GM21619 (cell line): ENCODE data around the gene SRRM1.
"Not testable (repeated sequence)": the region's sequence is repeated elsewhere in the genome, so short reads cannot be mapped to it uniquely, and the experiment has no call there.

Experiments
- ATAC-seq: cut with Tn5 transposase; IDR thresholded peaks from one replicate; pipeline ENCODE4 v1.9.1; 2021; ENCODE audit not compliant: unreplicated experiment

The SRRM1 gene

DNA sequence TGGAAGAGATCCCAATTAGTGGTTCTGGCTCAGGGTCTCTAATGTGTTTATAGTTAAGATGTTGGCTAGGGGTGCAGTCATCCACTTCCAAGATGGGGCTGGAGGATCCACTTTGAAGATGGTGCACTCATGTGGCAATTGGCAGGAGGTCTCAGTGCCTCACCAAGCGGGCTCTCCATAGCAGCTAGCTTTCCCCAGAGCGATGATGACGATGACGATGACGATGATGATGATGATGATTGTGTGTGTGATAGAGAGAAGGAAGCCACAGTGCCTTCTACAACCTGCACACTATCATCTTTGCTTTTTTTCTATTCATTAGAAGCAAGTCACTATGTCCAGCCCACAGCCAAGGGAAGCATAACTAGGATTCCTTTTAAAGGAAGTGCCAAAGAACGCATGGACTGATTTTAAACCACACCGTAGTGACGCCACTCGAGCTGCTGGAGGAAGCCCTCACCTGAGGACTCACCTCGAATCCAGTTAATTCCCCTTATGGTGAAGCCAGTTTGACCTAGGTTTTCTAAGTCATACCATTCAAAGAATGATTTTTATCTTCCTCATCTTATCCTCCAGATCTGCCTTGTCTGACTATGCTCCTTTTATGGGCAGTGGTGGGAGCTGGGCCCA lies 49.4 kb downstream of the SRRM1 start:
- no peak for ATAC-seq

DNA sequence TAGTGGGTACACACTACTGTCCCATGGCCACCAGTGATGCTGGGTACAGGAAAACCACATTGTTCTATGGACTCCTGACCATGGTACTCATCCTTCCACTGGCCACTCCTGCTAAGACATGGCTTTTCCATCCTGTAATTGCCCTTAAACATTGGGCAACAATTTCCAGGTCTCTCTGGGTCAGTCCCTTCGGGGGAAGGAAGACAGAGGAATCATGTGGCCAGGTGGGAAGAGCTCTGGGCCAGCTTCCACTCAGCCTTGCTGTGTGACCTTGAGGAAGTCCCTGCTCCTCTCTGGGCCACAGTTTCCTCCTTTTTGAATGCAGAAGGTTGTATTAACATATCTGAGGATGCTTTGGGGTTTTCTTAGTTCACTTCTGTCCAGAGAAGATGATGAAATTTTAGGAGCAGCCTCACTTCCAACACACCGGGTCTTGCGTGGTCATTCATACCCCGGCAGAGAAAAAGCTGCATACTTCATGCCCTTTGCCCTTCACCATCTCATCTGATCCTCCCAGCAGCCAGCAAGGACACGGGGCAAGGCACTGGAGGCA lies 50.8 kb downstream of the SRRM1 start:
- ATAC-seq, result no peak

DNA sequence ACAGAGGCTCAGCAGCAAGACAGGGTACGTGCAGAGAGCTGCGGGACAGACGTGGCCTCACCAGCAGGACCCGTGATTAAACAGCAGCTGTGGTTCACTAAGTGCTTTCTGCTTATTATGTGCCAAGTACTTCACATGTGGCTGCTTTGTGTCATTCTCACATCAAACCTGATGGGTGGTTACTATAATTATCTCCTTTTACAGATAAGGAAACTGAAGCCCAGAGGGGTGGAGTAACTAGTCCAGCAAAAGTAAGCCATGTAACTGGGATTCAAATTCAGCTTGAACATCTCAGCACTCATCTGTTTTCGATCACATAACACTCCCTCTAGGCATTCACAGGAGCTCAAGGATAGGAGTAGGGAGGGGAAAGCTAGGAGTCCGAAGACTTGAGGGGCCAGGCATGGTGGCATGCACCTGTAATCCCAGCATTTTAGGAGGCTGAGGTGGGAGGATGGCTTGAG lies 51.3 kb downstream of the SRRM1 start:
- no peak for ATAC-seq

DNA sequence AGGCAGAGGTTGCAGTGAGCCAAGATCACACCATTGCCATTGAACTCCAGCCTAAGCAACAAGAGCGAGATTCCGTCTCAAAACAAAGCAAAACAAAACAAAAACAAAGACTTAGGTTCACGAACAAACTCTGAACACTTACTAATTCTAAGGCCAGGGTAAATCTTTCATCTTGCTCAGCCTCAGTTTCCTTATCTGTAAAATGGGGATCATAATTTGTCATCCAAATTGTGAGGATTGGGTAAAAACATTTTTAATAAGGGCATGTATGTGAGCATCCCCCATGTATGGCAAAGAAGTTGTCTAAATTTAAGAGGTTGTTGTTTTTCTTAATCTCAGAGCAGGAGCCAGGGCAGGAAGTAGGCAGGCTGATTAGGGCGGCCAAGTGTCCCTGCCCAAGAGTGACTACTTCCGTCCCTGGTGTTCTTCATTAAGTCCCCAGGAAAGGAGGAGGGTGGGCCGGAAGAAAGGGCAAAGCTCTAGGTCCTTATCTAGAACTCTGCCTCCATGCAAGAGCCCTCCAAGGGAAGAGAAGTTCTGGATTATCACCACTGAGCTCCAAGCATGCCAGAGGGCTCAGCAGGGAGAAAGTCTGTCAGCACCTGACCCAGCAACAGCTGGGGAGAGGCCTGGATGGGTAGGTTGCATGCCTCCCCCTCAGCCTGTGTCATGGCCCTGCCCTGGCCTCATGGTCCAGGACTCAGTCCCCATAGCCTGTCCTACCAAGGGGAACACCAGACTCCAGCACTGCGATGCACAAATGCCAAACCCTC lies 52.3 kb downstream of the SRRM1 start:
- ATAC-seq, result no peak

DNA sequence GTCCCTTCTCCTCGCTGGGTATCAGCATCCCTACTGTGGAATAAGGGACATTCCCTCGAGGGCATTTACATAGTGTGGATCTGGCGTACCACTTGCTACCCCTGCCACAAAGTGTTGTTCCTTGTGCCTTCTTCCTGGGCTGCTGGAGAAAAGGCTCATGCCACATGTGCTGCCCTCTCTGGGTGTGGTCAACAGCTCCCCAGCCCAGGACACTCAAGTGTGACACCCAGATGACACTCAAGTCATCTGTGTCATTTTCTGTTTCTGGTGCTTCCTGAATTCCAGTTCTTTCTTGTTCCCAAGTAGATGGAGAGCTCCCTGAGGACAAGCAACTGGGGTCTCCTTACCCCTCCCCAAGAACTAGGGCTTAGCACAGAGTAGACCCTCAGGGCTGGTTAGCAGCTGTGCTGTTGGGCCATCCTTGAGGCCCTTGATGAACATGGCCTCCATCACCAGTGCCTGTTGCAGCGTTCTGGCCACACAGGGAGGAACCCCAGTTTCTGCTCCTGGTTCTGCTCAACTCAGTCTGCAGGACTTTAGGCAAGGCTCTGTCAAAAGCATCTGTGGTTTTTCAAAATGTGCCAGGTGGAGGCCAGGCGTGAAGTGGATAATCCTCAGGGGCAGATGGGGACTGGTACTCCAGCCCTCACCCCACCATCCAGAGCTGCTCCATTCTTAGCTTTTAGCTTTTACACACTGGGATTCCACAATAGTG lies 53.1 kb downstream of the SRRM1 start:
- ATAC-seq, result no peak

DNA sequence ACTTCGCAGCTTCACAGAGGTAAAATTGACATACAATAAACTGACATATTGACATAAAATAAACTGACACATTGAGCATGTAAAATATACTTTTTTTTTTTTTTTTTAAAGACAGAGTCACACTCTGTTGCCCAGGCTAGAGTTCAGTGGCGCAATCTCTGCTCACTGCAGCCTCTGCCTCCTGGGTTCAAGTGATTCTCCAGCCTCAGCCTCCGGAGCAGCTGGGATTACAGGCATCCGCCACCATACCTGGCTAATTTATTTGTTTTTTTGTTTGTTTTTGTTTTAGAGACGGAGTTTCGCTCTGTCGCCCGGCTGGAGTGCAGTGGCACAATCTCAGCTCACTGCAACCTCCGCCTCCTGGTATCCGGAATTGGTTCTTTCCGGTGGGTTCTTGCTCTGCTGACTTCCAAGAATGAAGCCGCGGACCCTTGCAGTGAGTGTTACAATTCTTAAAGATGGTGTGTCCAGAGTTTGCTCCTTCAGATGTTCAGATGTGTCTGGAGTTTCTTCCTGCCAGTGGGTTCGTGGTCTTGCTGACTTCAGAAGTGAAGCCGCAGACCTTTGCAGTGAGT lies 53.7 kb downstream of the SRRM1 start:
- no peak for ATAC-seq

DNA sequence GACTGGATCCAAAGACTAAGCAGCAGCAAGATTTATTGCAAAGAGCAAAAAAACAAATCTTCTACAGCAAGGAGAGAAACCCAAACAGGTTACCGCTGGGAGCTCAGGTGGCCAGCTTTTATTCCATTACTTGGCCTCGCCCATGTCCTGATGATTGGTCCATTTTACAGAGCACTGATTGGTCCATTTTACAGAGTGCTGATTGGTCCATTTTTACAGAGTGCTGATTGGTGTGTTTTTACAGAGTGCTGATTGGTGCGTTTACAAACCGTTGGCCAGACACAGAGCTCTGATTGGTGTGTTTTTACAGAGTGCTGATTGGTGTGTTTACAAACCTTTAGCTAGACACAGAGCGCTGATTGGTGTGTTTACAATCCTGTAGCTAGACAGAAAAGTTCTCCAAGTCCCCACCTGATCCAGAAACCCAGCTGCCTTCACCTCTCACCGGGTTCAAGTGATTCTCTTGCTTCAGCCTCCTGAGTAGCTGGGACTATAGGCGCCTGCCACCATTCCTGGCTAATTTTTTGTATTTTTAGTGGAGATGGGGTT lies 54.4 kb downstream of the SRRM1 start:
- ATAC-seq, result not testable (repeated sequence)

DNA sequence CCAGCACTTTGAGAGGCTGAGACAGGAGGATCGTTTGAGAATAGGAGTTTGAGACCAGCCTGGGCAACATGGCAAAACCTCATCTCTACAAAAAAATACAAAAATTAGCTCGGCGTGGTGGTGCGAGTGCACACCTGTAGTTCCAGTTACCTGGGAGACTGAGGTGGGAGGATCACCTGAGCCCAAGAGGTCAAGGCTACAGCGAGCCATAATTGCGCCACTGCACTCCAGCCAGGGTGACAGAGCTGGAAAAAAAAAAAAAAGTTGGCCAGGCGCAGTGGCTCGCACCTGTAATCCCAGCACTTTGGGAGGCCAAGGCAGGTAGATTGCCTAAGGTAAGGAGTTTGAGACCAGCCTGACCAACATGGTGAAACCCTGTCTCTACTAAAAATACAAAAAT lies 55.2 kb downstream of the SRRM1 start:
- ATAC-seq, result not testable (repeated sequence)

DNA sequence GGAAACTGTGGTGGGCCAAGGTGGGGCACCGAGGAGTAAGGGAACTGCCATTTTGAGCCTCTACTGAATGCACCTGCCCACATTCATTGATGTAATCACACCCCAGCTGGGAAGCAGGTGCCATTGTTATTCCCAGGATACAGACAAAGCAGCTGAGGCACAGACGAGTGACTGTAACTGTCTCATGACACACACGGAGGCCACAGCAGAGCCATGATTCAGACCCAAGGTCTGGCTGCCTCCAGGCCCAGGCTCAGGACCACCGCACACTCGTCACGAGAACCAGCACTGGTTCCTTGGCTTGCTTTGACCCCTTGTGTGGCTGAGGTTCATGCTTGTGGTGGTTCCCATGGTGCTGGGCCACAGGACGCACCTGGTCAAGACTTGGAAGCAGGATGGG lies 56.5 kb downstream of the SRRM1 start:
- no peak for ATAC-seq

DNA sequence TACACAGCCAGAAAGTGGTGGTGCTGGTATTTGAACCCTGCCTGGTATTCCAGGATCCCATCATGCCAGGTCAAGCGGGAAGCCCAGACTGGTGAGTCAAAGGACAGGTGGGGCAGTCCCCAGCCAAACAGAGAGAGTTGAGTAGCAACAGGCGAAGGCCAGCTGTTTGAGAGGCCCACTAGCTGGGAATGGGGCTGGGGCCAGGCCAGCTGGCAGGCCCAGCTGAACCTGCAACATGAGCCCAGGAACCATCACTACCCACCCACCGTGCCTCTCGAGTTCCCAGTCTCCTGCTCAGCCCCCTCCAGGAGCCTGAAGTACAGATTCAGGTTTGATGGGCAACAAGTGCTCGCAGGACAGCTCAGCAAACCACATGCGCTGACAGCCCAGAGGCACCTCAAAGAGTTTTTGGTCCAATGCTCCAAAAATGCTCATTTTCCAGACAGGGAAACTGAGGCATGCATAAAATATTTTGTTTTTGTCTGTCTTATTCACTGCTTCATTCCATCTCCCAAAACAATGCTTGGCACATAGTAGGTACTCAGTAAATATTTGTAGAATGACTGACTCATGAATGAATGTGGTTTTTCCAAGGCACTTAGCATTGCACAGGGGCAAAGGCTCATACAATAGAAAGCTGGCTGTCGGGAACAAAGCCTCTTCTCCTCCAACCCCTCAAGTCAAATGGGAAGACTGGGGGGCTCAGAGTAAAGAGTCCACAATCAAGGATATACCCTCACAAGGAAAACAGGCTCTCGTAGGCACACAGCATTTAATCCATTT lies 59.6 kb downstream of the SRRM1 start:
- ATAC-seq, result no peak

DNA sequence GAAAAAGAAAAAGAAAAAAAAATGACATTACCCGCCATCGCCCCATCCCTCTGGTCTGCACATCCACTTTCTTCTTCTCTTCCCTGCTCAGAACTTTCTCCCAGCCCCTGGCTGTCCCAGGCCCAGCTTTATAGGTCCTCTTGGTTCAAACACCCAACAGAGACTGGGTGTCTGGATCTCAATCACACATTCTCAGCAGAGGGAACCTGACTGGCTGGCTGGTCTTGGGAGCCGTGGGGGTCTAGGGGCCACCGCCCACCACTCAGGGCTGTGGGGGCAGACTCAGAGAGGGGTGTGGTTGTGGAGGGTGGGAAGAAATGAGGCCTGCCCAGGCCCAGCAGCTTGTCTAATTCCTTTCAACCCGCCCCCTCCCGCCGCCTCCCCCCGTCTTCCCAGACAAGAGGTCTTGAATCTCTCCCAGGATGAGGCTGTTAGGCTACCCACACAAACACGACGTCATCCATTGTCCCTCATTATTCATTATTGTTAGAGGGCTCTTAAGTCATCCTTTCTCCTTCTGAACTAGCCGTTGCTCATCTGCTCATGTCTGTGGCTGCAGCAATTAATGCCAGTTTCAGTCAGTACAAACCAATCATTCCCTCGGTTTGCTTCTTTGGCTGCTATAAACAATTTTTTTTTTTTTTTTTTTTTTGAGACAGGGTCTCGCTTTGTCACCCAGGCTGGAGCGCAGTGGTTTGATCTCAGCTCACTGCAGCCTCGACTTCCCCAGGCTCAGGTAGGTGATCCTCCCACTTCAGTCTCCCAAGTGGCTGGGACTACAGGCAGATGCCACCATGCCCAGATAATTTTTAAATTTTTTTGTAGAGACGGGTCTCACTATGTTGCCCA lies 61.5 kb downstream of the SRRM1 start:
- ATAC-seq, result no peak

DNA sequence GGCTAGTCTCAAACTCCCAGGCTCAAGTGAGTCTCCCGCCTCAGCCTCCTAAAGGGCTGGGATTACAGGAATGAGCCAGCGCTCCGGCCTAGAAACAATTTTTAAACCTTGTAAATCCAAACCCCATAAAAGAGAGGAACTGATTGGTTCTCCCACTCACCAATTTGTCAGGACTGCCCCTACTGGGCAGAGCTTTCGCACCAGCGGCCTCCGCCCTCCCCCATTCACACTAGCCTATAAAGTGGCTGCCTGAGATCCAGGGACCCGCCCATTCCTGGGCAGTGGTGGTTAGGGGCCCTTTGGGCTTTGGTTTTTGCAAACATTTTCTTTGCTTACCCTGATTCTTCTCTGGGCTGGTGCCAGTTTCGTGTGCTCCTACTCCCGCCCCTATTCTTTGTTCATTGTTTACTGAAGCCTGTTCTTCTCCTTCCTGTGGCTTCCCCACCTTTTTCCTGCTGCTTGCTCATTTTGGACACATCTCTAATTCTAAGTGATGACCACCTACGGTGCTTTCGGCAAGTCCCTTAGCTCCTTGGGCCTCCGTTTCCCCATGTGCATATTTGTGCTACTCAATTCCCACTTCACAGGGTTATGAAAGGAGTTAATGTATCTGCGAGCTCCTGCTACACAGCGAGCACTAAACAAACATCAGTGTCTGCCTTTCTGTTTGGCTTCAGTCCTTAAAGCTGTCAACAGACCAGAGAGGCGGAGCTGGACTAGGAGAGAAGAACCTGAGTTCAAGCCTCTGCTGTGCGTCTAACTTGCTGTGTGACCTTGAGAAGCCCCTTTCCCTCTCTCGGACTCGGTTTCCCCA lies 62.4 kb downstream of the SRRM1 start:
- no peak for ATAC-seq

DNA sequence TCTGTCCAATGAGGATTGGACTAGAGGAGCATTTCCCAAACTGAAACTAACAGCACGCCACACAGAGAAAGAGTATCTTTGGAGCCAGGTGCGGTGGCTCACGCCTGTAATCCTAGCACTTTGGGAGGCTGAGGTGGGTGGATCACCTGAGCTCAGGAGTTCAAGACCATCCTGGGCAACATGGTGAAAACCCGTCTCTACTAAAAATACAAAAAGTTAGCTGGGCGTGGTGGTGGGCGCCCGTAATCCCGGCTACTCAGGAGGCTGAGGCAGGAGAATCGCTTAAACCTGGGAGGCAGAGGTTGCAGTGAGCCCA lies 62.9 kb downstream of the SRRM1 start:
- ATAC-seq, result not testable (repeated sequence)

DNA sequence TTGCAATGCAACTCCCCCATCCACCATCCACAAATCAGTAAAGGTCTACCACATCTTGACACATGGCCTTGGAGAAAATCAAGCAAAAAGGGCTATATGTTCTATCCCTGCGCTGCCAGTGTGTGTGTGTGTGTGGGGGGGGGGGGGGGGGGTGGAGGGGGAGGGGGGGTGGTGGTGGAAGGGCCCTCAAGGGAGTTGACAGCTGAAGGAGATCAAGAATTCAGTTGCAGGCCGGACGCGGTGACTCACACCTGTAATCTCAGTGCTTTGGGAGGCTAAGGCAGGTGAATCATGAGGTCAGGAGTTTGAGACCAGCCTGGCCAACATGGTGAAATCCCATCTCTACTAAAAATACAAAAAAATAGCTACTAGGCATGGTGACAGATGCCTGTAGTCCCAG lies 64.6 kb downstream of the SRRM1 start:
- ATAC-seq, result no peak

DNA sequence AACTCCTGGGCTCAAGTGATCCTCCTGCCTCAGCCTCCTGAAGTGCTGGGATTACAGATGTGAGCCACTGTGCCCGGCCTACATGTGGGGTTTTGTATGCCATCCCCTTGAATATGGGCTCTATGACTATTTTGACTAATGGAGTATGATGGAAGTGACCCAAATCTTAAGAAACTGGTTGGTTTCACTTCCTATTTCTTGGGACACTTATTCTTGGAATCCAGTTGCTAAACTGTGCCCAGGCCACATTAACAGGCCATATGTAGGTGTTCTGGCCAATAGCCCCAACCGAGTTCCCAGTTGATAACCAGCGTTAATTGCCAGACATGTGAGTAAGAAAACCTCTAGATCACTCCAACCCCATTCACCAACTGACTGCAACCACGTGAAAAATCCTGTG lies 65.8 kb downstream of the SRRM1 start:
- no peak for ATAC-seq

DNA sequence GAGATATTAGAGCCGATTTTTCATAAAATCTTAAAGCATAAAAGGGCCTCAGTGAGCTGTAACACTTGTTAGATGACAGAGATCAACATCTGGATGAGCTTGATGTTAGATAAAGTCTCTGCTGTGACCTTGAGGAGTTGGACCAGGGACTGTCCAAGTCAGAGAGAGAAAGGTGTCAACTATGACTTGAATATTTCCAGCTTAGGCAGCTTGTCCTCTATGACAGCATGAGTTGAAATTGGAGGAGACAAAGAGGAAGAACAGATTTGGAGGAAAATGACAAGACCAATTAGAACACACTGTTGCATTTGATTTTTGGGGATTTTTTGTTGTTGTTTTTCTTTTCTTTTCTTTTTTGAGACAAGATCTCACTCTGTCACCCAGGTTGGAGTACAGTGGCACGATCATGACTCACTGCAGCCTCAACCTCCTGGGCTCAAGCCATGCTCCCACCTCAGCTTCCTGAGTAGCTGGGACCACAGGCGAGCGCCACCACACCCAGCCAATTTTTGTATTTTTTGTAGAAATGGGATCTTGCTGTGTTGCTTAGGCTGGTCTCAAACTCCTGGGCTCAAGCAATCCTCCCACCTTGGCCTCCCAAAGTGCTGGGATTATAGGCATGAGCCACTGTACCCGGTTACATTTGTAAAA lies 66.8 kb downstream of the SRRM1 start:
- no peak for ATAC-seq

DNA sequence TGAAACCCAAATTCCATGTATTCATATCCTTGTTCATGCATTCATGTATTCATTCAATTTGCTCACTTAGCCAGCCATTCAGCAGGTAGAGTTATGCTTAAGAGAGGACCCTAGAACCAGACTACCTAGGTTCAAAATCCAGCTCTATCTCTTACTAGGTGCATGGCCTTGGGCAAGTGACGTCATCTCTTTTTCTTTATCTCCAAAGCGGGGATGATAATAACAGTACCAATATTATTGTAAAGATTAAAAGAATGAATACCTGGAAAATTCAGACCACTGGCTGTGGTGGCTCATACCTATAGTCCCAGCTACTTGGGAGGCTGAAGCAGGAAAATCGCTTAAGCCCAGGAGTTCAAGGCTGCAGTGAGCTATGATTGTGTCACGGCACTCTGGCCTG lies 68.2 kb downstream of the SRRM1 start:
- no peak for ATAC-seq

DNA sequence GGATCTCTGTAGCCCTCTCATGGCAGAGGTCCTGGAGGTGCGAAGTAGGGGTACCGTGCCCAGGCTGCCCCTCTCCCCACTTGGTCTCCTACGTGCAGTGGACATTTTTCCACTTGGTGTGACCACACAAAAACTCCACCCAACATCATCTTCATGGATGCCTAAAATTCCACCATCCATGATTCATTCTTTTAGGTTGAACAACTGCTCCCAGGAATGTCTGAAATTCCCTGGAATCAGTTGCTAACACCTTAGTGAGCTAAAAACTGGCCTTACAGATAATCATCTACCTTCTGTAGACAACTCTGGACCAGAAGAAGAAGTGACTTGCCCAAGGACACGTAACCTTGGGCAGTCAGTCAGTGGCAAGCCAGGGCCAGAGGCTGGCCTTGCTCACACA lies 70.1 kb downstream of the SRRM1 start:
- ATAC-seq, result no peak
